Body of pancreas (tissue), 4 donors: ENCODE results near the gene SCFD2.
A peak's percentile ranks its signal among the peaks of the same experiment; 100 is the strongest.

Source experiments
- CTCF ChIP-seq, 7 experiments: fragments of 450-650 bp in 4 of 7; fragments of 200-600 bp in 3 of 7; sonication (generic) in 3 of 7; IDR thresholded peaks; one replicate each; pipeline ENCODE4 v1.5.1; 2016 to 2019; ENCODE audit warnings: antibody characterized with exemption in 7 of 7
- POLR2A ChIP-seq, 3 donors: fragments of 450-650 bp; IDR thresholded peaks; one replicate each; pipeline ENCODE4 v1.6.1; 2016; ENCODE audit warnings: antibody characterized with exemption in 3 of 3, mild to moderate bottlenecking in 2 of 3

- TF ChIP-seq POLR2A (IDR thresholded peaks at IDR 0.05) (no peak), CTCF (IDR thresholded peaks at IDR 0.05) (peak; percentile 62 to 87 (median 80))
Observed at GRCh38 chr4:52982255-52982945, 383.5 kb downstream of the SCFD2 start.
